ENCODE data around the gene USP54. TPM values are rescaled to one million over a fixed set of nuclear protein-coding genes. Genes with fewer than 3 reads are reported as not detected.

USP54 gene
- total and polyA plus RNA-seq, 2 of the 13 experiments (the other 11 are each of a cell fraction or from before 2014, with no cell fraction given) = 18.1 to 25.0 TPM

DNA sequence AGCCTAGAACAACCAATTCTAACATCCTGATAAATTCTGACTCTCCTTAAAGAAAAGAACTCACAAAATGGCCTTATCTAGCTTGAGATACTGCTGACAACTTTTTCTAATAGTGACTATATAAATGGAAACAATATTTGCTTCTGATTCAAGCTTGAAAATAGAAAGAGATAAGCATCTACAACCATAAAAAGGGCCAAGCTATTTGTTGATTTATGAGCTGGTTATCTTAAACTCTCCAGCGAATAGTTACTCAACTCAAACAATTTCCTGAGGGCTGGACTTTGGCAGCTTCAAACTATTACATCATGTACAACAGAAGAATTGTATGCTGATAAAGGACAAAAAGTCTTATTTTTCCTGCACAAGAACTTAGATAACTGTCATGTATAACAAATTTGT is 4.6 kb downstream of the USP54 start (continued):
- TF ChIP-seq, protein P1, sequence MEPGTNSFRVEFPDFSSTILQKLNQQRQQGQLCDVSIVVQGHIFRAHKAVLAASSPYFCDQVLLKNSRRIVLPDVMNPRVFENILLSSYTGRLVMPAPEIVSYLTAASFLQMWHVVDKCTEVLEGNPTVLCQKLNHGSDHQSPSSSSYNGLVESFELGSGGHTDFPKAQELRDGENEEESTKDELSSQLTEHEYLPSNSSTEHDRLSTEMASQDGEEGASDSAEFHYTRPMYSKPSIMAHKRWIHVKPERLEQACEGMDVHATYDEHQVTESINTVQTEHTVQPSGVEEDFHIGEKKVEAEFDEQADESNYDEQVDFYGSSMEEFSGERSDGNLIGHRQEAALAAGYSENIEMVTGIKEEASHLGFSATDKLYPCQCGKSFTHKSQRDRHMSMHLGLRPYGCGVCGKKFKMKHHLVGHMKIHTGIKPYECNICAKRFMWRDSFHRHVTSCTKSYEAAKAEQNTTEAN (CRISPR knock-in tag; conservative IDR thresholded peaks at IDR 0.05) = no peak
- TF ChIP-seq TCF7 (IDR thresholded peaks at IDR 0.05; ENCODE audit: low read depth) = peak; percentile 67
- peak; percentile 39; the same call in 1 of the 2 replicates for TF ChIP-seq GFI1 (CRISPR knock-in tag; IDR thresholded peaks at IDR 0.05; ENCODE audit: borderline replicate concordance)
- TF ChIP-seq, protein P2, sequence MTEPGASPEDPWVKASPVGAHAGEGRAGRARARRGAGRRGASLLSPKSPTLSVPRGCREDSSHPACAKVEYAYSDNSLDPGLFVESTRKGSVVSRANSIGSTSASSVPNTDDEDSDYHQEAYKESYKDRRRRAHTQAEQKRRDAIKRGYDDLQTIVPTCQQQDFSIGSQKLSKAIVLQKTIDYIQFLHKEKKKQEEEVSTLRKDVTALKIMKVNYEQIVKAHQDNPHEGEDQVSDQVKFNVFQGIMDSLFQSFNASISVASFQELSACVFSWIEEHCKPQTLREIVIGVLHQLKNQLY (CRISPR knock-in tag; IDR thresholded peaks at IDR 0.05) = 0 out of 2 replicates have a peak, but pooled peaks have one; percentile 35
- TF ChIP-seq PPARG (CRISPR knock-in tag; conservative IDR thresholded peaks at IDR 0.05) = peak; percentile 62
- 0 out of 2 replicates have a peak, but pooled peaks have one; percentile 46 for TF ChIP-seq KDM6A (CRISPR knock-in tag; IDR thresholded peaks at IDR 0.05; ENCODE audit: low read depth)
- TF ChIP-seq ZNF205 (CRISPR knock-in tag; IDR thresholded peaks at IDR 0.05) = 0 out of 2 replicates have a peak, but pooled peaks have one; percentile 58
- 0 out of 2 replicates have a peak, but pooled peaks have one; percentile 29 for TF ChIP-seq PHF21A (CRISPR knock-in tag; IDR thresholded peaks at IDR 0.05)
- TF ChIP-seq HMG20A (CRISPR knock-in tag; IDR thresholded peaks at IDR 0.05; ENCODE audit: borderline replicate concordance) = peak; percentile 75; the same call in 1 of the 2 replicates
- TF ChIP-seq TBL1XR1 (IDR thresholded peaks at IDR 0.05; ENCODE audit: borderline replicate concordance, low read length, partially characterized antibody) = peak; percentile 48
- TF ChIP-seq GATA4 (IDR thresholded peaks at IDR 0.05; ENCODE audit: borderline replicate concordance, low read depth) = peak; percentile 96
- no peak for TF ChIP-seq ETV6 (CRISPR knock-in tag; conservative IDR thresholded peaks at IDR 0.05)
- peak; percentile 68; the same call in 1 of the 2 replicates for TF ChIP-seq FOXJ3 (CRISPR knock-in tag; IDR thresholded peaks at IDR 0.05; ENCODE audit: borderline replicate concordance)
- no peak for TF ChIP-seq NFATC3 (CRISPR knock-in tag; IDR thresholded peaks at IDR 0.05)
- TF ChIP-seq SYNCRIP (IDR thresholded peaks at IDR 0.05; ENCODE audit: insufficient read depth, low read depth, low read length) = no peak
- TF ChIP-seq MEF2D (CRISPR knock-in tag; IDR thresholded peaks at IDR 0.05) = 0 out of 2 replicates have a peak, but pooled peaks have one; percentile 62
- TF ChIP-seq, protein P3, sequence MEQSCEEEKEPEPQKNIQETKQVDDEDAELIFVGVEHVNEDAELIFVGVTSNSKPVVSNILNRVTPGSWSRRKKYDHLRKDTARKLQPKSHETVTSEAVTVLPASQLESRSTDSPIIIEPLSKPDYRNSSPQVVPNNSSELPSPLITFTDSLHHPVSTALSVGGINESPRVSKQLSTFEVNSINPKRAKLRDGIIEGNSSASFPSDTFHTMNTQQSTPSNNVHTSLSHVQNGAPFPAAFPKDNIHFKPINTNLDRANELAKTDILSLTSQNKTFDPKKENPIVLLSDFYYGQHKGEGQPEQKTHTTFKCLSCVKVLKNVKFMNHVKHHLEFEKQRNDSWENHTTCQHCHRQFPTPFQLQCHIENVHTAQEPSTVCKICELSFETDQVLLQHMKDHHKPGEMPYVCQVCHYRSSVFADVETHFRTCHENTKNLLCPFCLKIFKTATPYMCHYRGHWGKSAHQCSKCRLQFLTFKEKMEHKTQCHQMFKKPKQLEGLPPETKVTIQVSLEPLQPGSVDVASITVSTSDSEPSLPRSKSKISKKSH (CRISPR knock-in tag; IDR thresholded peaks at IDR 0.05; ENCODE audit: borderline replicate concordance) = no peak
- no peak for TF ChIP-seq SOX6 (IDR thresholded peaks at IDR 0.05)
- peak; percentile 94 for TF ChIP-seq SOX6 (CRISPR knock-in tag; IDR thresholded peaks at IDR 0.05)
- TF ChIP-seq GABPB1 (CRISPR knock-in tag; IDR thresholded peaks at IDR 0.05) = no peak
- peak; percentile 45; the same call in 1 of the 2 replicates for TF ChIP-seq MIER3 (CRISPR knock-in tag; IDR thresholded peaks at IDR 0.05; ENCODE audit: borderline replicate concordance)
- TF ChIP-seq SIX4 (CRISPR knock-in tag; IDR thresholded peaks at IDR 0.05) = no peak
- TF ChIP-seq, protein P4, sequence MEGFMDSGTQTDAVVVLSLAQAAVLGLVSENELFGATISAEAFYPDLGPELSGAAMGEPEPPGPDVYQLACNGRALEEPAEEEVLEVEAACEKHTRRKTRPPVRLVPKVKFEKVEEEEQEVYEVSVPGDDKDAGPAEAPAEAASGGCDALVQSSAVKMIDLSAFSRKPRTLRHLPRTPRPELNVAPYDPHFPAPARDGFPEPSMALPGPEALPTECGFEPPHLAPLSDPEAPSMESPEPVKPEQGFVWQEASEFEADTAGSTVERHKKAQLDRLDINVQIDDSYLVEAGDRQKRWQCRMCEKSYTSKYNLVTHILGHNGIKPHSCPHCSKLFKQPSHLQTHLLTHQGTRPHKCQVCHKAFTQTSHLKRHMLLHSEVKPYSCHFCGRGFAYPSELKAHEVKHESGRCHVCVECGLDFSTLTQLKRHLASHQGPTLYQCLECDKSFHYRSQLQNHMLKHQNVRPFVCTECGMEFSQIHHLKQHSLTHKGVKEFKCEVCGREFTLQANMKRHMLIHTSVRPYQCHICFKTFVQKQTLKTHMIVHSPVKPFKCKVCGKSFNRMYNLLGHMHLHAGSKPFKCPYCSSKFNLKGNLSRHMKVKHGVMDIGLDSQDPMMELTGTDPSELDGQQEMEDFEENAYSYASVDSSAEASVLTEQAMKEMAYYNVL (CRISPR knock-in tag; IDR thresholded peaks at IDR 0.05; ENCODE audit: borderline replicate concordance) = 0 out of 2 replicates have a peak, but pooled peaks have one; percentile 23
- TF ChIP-seq TEAD3 (CRISPR knock-in tag; optimal IDR thresholded peaks at IDR 0.05; ENCODE audit: borderline replicate concordance) = peak; percentile 41
- TF ChIP-seq THAP11 (CRISPR knock-in tag; IDR thresholded peaks at IDR 0.05) = peak; percentile 56; the same call in 1 of the 2 replicates
- no peak for TF ChIP-seq PITX1 (CRISPR knock-in tag; IDR thresholded peaks at IDR 0.05)
- peak; percentile 77 for TF ChIP-seq HHEX (CRISPR knock-in tag; IDR thresholded peaks at IDR 0.05)
